IMR-90 (cell line): Measurements from ENCODE around the gene OR10A3.

Experiments
- BHLHE40 ChIP-seq: fragments of 150-350 bp; IDR thresholded peaks from 2 replicates; pipeline ENCODE4 v1.6.1; 2016; ENCODE audit warnings: mild to moderate bottlenecking, low read depth, low read length
- CEBPB ChIP-seq: IDR thresholded peaks from 2 replicates; pipeline ENCODE4 v1.6.1; 2012; ENCODE audit warnings: low read depth, low read length, improper control_type of control experiment
- CTCF ChIP-seq: conservative IDR thresholded peaks from 2 replicates; pipeline ENCODE4 v1.5.1; 2012; ENCODE audit warnings: mild to moderate bottlenecking, low read depth, low read length, improper control_type of control experiment
- MAZ ChIP-seq: IDR thresholded peaks from 2 replicates; pipeline ENCODE4 v1.6.1; 2012; ENCODE audit warnings: low read depth, mild to moderate bottlenecking, low read length, improper control_type of control experiment, moderate library complexity, borderline replicate concordance
- MXI1 ChIP-seq: IDR thresholded peaks from 2 replicates; pipeline ENCODE4 v1.6.1; 2012; ENCODE audit warnings: low read depth, mild to moderate bottlenecking, low read length, moderate library complexity, borderline replicate concordance
- NFE2L2 ChIP-seq: fragments of 150-350 bp; IDR thresholded peaks from 2 replicates; pipeline ENCODE4 v1.6.1; 2016; ENCODE audit warnings: low read depth, mild to moderate bottlenecking, low read length
- POLR2A ChIP-seq: IDR thresholded peaks from 2 replicates; pipeline ENCODE4 v1.6.1; 2012; ENCODE audit warnings: mild to moderate bottlenecking, low read depth, low read length
- RAD21 ChIP-seq: IDR thresholded peaks from 2 replicates; pipeline ENCODE4 v1.6.1; 2012; ENCODE audit warnings: low read length, improper control_type of control experiment
- RCOR1 ChIP-seq: IDR thresholded peaks from 2 replicates; pipeline ENCODE4 v1.6.1; 2012; ENCODE audit warnings: mild to moderate bottlenecking, low read length, improper control_type of control experiment; ENCODE audit not compliant: insufficient replicate concordance
- RFX5 ChIP-seq: IDR thresholded peaks from 2 replicates; pipeline ENCODE4 v1.8.0; 2012; ENCODE audit warnings: low read depth, mild to moderate bottlenecking, low read length, moderate library complexity

GRCh38 chr11:7906481-7906880, 35.0 kb downstream of the OR10A3 start:
- TF ChIP-seq CTCF (no peak), RFX5 (no peak), BHLHE40 (no peak), CEBPB (no peak), RCOR1 (no peak), RAD21 (no peak), MAZ (no peak), NFE2L2 (no peak), POLR2A (no peak), MXI1 (no peak)
